Activated CD8-positive, alpha-beta memory T cell treated with anti-CD3 and anti-CD28 coated beads, Interleukin-2, amount 50 U/mL, for 1 hour (primary cell): Measurements from ENCODE around the gene MDFI.

Source experiments
- DNase-seq: peaks from one replicate; pipeline ENCODE4 v3.0.0-alpha.2; 2020; ENCODE audit errors: extremely low read depth

Gene MDFI

GRCh38 chr6:41688256-41688965, 50.1 kb downstream of the MDFI start:
- DNase-seq, result no peak

DNA sequence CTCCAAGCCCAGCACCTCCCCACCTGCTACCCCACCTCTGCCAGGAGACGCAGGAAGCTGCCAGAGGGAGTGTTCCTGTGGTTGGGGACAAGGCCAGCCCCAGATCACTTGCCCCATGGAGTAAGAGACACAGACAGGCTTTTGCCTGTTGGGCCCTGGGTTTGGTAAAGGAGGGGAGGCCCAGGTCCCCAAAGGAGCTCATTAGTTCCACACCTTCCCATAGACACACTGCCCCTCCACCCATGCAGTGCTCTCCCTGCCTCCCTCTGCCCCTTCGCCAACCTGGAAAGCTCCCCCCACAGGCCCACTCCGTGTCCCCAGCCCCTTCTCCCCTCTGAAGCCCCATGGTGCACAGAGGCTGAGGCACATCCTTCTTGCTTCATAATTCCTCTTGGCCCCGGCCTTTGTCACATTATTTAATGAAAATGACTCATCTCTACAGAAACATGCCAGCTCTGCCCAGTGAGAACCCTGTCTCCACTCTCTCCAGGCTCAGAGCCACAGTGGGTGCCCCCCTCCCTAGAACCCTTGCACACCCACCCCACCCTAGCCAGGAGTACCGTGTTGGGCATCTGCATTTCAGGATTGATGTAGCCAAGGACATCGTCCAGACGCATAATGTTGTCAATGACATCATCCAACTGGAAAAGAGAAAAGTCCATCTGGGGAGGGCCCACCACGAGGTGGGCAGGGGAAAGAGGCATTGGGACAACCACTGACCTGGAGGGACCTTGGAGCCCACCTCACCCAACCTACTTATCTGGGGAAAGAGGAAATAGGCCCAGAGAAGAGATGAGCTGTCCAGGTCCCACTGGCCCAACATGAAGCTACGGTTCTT, 51.1 kb downstream of the MDFI start:
- DNase-seq, result no peak

- no peak for DNase-seq
Observed at GRCh38 chr6:41690541-41691330, 52.5 kb downstream of the MDFI start.

DNA sequence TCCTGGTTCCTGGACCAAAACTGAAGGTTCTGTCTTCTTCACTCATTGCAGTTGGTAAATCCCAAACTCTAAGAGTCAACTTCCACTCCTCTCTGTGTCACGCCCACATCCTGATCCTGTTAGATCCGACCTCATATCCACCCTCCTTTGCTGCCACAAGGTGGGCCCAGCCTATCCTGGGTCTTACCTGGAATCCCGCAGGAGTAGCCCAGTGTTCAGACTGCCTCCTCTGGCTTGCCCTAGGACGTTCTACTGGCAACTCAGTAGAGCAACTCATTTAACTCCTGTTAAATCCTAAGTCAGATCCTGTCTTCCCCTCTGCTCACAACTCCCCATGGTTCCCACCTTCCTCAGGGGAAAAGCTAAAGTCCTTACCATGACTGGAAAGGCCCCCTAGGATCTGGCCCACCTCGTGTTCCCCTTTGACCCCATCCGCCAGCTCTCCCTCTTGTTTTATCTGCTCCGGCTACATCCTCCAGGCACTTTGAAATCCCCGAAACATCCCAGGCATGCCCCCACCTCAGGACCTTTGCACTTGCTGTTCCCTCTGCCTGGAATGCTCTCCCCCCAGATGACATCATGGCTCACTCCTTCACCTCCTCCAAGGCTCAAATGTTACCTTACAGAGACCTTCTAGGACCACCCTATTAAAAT, 53.3 kb downstream of the MDFI start:
- no peak for DNase-seq

GRCh38 chr6:41692080-41692675, 53.9 kb downstream of the MDFI start:
- no peak for DNase-seq

DNA sequence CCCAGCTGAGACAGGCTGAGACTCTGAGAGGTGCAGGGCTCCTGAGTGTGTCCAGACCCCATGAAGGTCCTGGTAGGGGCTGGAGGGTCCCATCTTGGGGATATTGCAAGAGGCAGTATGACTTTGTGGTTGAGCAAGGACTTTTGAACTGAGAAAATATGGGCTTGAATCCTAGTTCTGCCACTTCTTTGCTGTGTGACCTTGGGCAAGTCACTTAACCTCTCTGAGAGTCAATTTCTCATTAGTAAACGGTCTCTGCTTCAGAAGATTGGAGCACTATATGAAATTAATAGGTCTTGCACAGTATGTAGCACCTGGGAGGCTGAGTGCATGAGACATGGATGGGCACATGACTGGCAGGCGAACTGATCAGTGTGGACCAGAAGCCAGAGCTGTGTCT, 54.5 kb downstream of the MDFI start:
- no peak for DNase-seq

GRCh38 chr6:41693281-41694240, 55.3 kb downstream of the MDFI start:
- DNase-seq, result no peak

GRCh38 chr6:41694815-41695526, 56.7 kb downstream of the MDFI start:
- no peak for DNase-seq

DNA sequence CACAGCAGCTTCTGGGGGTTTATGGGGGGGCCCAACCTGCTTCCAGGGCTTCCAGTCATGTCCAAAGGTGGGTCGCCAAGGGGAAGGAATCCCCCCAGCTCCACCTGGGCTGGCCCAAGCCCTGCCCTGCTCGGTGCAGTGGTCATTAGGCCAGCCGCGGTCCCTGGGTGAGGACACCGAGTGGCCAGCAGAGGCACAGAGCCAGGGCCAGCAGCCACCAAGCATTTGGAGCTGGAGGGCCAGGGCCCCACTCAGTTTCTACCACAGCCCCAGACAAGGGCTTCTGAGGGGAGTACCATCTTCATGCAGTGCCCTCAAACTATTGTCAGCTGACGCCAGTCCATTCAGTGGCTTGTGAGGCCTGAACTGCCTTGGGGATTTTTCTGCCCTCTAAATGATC, 57.6 kb downstream of the MDFI start:
- DNase-seq, result no peak

DNA sequence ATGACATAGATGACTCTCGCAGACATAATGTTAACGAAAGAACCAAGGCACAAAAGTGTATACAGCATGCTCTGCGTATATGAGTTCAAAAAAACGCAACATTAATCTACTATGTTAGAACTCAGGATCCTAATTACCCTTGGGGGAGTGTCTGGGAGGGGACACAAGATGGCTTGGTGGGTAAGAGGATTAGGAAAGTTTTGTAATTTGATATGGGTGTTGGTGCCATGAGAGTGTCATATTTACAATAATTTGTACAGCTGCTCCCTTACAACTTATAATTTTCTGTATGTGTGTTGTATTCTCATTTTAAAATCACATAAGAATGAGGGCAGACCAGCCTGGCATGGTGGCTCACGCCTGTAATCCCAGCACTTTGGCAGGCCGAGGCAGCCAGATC, 58.5 kb downstream of the MDFI start:
- DNase-seq, result no peak

- no peak for DNase-seq
Observed at GRCh38 chr6:41697861-41698781, 59.9 kb downstream of the MDFI start.

GRCh38 chr6:41699063-41699462, 60.8 kb downstream of the MDFI start:
- DNase-seq, result no peak

- DNase-seq, result no peak
Observed at GRCh38 chr6:41700463-41701347, 62.4 kb downstream of the MDFI start.

DNA sequence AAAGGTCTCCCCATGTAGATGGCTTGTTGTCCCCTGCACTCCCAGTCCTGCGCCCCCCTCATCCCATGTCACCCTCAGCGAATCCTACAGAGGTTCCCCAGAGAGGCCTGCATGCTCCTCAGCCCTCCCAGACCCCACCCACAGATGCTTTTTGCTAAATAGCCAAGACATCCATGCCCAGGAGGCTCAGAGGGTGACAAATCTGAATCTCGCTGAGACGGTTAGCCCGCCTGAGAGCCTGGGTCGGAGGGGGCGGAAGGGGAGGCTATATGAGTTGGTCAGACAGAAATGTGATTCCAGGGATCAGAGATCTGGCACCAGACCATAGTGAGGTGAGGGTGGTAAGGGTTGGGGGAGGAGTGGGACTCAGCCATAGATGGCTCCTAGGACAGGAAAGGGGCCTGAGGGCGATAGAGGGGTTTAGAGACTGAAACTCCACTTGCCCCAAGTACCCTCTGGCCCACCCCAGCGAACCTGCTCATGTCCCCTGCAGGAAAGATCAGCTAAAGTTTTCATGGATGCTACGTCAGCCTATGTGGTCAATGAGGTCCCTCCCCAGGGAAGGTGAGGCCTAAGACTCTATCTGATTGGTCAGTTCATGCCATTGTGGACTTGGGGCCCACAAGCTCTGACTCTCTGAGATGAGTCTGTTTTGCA, 63.9 kb downstream of the MDFI start:
- DNase-seq, result no peak

GRCh38 chr6:41702771-41703494, 64.7 kb downstream of the MDFI start:
- DNase-seq, result no peak
